ENCODE data around the gene HSF4.
A peak's percentile ranks its signal among the peaks of the same experiment; 100 is the strongest.

Gene HSF4

DNA sequence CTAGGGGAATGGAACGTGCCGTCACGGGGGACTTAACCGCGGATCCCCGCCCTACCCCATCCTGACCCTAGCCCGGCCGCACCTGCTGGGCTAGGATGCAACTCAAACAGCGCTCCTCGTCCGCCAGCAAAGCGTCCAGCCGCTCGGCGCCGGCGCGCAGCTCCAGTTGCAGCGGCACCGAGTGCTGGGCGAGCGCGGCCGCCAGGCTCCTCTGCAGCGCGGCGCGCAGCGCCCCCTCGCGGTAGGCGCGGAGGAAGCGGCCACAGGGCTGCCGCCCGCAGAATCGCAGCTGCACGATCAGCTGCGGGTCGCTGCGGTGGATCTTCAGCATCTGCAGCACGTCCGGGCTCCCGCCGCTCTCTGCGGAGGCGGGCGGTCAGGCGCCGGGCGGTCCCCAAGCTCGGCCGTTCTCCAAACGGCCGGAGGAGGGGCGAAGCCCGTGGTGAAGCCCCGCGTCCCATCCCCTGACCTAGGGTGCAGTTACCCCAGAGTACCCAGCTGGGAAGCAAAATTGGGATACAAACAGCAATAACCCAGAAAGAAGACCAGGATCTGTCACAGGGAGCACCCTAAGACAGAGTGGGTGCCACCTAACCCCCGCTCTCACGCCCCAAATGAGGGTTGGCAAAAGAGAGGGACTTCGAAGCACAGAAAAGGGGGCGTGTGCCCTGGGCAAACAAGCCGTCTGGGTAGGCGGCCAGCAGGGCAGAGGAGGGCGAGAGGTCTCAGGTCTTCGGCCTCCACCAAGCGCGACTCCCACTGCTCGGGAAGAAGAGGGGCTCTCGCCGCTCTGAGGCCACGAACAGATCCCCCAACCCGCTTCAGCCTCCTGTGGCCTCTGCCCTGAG lies 9.0 kb upstream of the HSF4 start:
- Histone ChIP-seq H3K36me3 (replicated peaks) (no peaks in the 10 kb centered on the region), H3K27me3 (ENCODE audit: low read depth) (no peaks in the 10 kb centered on the region), H3K9me3 (no peaks in the 10 kb centered on the region), H3K4me1 (no peaks in the 10 kb centered on the region; the same call in 1 of the 2 replicates), H3K4me3 (0 out of 2 replicates have a peak overlapping the region, but pooled peaks have one; percentile 2)
- DNase-seq (ENCODE audit: low spot score in 2 of 2), result peak; percentile 55 to 85
- in situ Hi-C loops (cut with MboI; ENCODE audit: low sequenced_read_pairs), result loop anchor here (10.0 kb wide), 2 partner anchors 141 to 181 kb away; no protein-coding TSS in a partner anchor

DNA sequence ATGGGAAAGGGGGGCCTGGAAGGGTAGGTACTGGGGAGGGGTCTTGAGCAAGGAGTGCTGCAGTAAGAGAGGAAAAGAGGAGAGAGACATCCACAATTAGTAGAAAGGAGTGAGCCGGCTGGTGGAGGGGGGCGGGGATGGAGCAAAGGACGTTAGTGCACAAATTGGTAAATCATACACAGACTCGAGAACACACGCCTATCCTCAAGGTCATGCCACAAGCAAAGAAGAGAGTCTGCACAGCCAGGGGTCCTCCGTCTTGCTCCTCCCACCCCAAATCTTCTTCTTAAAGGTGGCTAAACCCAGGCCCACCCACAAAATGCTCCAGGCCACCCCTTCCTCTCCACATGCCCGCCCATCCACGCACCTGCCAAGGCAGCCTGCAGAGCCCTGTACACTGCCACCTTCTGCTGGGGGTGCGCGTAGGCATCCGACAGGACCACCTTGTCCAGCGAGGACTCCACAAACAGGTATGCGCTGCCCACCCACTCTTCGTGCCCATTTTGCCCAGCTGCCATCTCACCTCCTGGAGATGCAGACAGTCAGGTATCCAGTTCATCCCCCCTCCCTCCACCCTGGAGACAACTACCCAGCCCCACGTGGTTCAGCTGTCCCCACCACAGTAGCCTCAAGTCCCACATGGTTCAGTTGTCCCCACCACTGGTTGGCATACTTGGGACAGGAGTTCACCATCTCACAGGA lies 8.3 kb upstream of the HSF4 start:
- DNase-seq (ENCODE audit: low spot score in 2 of 2), result no peak
- no peaks in the 10 kb centered on the region for H3K27me3 ChIP-seq (ENCODE audit: low read depth)
- no peak overlapping the region for H3K4me3 ChIP-seq
- H3K9me3 ChIP-seq, result no peaks in the 10 kb centered on the region
- no peaks in the 10 kb centered on the region for H3K36me3 ChIP-seq (replicated peaks)
- in situ Hi-C loops (cut with MboI; ENCODE audit: low sequenced_read_pairs), result loop anchor here (10.0 kb wide), 2 partner anchors 141 to 181 kb away; no protein-coding TSS in a partner anchor
- H3K4me1 ChIP-seq, result no peaks in the 10 kb centered on the region; the same call in 1 of the 2 replicates

DNA sequence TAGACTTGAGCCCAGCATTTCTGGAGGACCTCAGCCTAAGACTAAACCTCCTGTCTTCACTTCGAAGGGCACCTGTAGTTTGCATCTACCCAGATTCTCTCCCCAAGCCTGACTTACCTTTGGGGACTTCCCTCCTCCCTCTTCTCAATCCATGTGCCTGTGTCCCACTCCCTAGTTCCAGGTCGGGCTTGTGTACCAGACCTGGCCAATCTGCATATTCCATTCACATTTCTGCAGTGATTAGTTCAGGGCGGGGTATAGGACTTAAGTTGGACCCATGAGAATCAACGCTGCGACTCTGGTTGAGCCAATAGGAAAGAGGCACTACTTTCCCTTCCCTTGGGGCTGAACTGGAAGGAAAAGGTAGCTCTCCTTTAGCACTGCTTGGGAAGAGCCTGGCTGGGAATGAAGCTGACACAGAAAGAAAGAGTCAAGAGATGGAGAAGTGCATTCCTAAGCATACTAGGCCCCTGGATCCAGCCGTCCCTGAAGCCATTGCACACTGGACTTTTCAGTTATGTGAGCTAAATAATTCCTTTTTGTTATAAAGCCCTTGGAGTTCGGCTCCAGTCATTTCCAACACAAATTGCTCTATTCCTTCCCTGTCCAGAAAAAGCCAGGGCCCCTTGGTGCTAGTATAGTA lies 7.3 kb upstream of the HSF4 start:
- H3K4me1 ChIP-seq, result no peaks in the 10 kb centered on the region; the same call in 1 of the 2 replicates
- no peaks in the 10 kb centered on the region for H3K27me3 ChIP-seq (ENCODE audit: low read depth)
- no peaks in the 10 kb centered on the region for H3K36me3 ChIP-seq (replicated peaks)
- no peak overlapping the region for H3K4me3 ChIP-seq
- H3K9me3 ChIP-seq, result no peaks in the 10 kb centered on the region
- DNase-seq (ENCODE audit: low spot score in 2 of 2), result no peak
- in situ Hi-C loops (cut with MboI; ENCODE audit: low sequenced_read_pairs), result loop anchor here (10.0 kb wide), 2 partner anchors 142 to 182 kb away; no protein-coding TSS in a partner anchor

DNA sequence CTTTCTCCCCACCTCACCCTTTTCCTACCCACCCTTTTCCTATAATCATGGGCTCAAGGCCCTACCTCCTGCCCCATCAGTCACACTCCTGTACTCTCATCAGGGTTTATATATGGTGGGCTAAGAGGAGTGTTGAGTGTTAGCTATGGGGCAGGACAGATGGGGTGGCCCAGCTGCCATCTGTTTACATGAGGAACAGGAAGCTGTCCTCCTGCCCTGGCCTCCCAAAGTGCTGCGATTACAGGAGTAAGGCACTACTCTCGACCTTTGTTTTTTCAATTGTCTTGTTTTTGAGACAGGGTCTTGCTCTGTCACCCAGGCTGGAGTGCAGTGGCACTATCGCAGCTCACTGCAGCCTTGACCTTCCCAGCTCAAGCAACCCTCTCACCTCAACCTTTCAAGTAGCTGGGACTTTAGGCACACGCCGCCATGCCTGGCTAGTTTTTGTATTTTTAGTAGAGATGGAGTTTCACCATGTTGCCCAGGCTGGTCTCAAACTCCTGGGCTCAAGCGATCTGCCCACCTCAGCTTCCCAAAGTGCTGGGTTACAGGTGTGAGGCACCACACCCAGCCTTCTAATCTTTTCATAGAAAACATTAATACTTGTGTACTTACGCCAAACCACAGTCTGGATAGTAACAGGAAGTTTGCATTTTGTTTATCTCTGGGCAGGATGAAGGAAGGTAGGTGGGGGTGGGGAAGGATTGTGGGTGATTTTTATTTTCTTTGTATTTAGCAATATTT lies 6.5 kb upstream of the HSF4 start:
- H3K36me3 ChIP-seq (replicated peaks), result no peaks in the 10 kb centered on the region
- no peaks in the 10 kb centered on the region for H3K27me3 ChIP-seq (ENCODE audit: low read depth)
- in situ Hi-C loops (cut with MboI; ENCODE audit: low sequenced_read_pairs), result loop anchor here (10.0 kb wide), 2 partner anchors 143 to 183 kb away; no protein-coding TSS in a partner anchor
- no peak for DNase-seq (ENCODE audit: low spot score in 2 of 2)
- no peaks in the 10 kb centered on the region; the same call in 1 of the 2 replicates for H3K4me1 ChIP-seq
- H3K9me3 ChIP-seq, result no peaks in the 10 kb centered on the region
- no peak overlapping the region for H3K4me3 ChIP-seq

DNA sequence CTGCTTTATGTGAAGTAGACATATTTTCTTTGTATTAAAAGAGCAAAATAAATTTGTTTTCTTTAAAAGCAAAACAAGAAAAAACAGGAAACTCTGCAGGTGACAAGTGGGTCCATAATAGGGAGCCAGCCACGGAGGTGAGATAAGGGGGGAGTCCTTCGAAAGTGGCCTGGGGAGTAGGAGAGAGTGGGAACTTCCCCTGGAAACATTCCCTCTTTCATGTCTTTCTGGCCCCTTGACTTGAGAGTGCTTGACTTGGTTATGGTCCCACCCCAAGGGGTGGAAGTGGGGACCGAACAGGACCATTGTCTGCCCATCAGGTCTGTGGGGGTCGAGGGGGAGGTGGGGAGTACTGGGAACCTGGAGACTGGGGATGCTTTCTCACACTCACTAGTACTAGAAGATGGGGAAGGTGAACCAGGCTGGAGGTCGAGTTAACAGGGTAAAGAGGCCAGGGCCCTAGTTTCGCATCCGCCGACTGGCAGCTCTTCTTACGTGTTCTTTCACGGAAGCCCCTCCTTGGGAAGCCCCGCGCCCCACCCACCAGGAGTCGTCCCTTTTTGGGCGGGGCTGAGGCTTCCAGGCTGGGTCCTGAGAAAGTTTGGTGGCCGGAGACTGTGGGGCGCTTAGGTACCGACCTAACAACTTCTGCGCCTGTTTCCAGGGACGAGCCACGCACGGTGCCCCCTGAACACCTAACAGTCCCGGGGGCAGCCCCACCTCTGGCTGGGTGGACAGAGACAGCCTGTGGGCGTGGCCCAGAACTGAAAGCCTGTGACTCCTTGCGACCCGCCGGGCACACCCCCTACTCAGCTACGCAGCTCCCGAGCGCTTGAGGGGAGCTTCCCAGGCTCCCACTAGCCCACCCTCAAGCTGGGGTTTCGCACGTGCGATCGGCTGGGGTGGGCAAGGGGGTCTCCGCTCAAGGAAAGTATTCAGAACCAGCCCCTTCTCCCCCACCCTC lies 5.6 kb upstream of the HSF4 start:
- Histone ChIP-seq H3K4me3 (peak overlapping the region; percentile 67), H3K4me1 (no peaks in the 10 kb centered on the region; the same call in 1 of the 2 replicates), H3K27me3 (ENCODE audit: low read depth) (no peaks in the 10 kb centered on the region), H3K36me3 (replicated peaks) (no peaks in the 10 kb centered on the region), H3K9me3 (no peaks in the 10 kb centered on the region)
- in situ Hi-C loops (cut with MboI; ENCODE audit: low sequenced_read_pairs), result loop anchor here (10.0 kb wide), 2 partner anchors 144 to 184 kb away; no protein-coding TSS in a partner anchor
- DNase-seq (ENCODE audit: low spot score in 2 of 2), result peak; percentile 31 to 79

DNA sequence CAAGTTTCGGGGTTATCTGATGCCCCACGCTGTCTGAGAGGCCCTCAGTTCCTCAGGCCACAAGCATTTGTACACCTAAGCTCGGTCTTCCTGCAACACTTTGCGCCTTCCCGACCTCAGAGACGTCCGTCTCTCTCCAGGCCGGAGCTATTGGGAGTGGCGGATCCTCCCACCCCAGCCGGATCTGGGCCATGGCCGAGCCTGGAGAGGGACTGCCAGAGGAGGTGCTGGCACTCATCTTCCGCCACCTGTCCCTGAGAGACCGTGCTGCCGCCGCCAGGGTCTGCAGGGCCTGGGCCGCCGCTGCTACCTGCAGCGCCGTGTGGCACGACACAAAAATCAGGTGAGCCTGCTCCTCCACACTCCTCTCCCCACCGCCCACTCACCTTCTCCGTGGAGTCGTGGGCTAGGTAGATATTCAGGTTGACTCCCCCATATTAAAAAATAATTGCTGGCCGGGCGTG lies 2.9 kb upstream of the HSF4 start:
- no peak for DNase-seq (ENCODE audit: low spot score in 2 of 2)
- Histone ChIP-seq H3K36me3 (replicated peaks) (no peaks in the 10 kb centered on the region), H3K27me3 (ENCODE audit: low read depth) (no peaks in the 10 kb centered on the region), H3K9me3 (no peaks in the 10 kb centered on the region), H3K4me3 (no peak overlapping the region), H3K4me1 (no peaks in the 10 kb centered on the region; the same call in 1 of the 2 replicates)
- in situ Hi-C loops (cut with MboI; ENCODE audit: low sequenced_read_pairs), result no loop called here

DNA sequence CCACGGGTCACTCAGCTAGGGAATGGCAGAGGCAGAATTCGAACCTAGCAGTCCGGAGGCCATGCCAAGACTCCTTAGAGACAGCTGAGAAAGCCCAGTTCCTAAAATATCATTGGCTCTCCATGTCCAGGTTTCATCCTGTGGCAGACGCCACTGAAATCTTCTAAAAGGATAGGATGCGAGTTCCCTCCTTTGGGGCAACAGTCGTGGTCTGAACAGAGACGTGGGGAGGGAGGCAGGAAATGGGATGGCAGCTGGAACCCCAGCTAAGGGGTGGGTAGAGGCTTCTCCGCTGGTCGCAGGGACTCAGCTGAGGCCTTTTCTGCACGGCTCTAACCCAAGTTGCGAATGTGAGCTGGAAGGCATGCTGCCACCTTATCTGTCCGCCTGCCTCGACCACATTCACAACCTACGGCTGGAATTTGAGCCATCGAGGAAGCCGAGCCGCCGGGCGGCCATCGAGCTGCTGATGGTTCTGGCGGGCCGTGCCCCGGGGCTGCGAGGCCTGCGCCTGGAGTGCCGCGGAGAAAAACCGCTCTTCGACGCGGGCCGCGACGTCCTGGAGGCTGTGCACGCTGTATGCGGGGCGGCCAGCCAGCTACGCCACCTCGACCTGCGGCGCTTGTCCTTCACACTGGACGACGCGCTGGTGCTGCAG lies 1.9 kb upstream of the HSF4 start:
- no peaks in the 10 kb centered on the region for H3K9me3 ChIP-seq
- no peak for DNase-seq (ENCODE audit: low spot score in 2 of 2)
- no peaks in the 10 kb centered on the region for H3K36me3 ChIP-seq (replicated peaks)
- no peak overlapping the region for H3K4me3 ChIP-seq
- H3K4me1 ChIP-seq, result no peaks in the 10 kb centered on the region; the same call in 1 of the 2 replicates
- in situ Hi-C loops (cut with MboI; ENCODE audit: low sequenced_read_pairs), result no loop called here
- H3K27me3 ChIP-seq (ENCODE audit: low read depth), result no peaks in the 10 kb centered on the region

DNA sequence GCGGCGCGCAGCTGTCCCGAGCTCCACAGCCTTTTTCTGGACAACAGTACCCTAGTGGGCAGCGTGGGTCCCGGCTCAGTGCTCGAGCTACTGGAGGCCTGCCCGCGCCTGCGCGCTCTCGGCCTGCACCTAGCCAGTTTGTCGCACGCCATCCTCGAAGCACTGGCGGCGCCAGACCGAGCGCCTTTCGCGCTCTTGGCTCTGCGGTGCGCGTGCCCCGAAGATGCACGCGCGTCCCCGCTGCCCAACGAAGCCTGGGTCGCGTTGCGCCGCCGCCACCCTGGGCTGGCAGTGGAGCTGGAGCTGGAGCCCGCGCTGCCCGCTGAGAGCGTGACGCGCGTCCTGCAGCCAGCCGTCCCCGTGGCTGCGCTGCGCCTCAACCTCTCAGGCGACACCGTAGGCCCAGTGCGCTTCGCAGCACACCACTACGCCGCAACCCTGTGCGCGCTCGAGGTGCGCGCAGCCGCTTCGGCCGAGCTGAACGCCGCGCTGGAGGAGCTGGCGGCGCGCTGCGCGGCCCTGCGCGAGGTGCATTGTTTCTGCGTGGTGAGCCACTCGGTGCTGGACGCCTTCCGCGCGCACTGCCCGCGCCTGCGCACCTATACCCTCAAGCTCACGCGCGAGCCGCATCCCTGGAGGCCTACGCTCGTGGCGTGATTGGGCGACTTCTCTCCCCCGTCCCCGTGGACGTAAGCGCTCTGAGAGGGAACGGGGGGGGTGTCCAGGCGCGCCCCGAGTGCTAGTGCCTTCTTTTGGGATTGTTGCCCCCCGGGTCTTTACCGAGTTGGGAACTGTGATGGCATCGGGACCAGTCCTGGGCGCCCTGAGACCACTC lies 1.2 kb upstream of the HSF4 start:
- DNase-seq (ENCODE audit: low spot score in 2 of 2), result no peak
- Histone ChIP-seq H3K4me1 (no peaks in the 10 kb centered on the region; the same call in 1 of the 2 replicates), H3K9me3 (no peaks in the 10 kb centered on the region), H3K27me3 (ENCODE audit: low read depth) (no peaks in the 10 kb centered on the region), H3K4me3 (no peak overlapping the region), H3K36me3 (replicated peaks) (no peaks in the 10 kb centered on the region)
- in situ Hi-C loops (cut with MboI; ENCODE audit: low sequenced_read_pairs), result no loop called here

DNA sequence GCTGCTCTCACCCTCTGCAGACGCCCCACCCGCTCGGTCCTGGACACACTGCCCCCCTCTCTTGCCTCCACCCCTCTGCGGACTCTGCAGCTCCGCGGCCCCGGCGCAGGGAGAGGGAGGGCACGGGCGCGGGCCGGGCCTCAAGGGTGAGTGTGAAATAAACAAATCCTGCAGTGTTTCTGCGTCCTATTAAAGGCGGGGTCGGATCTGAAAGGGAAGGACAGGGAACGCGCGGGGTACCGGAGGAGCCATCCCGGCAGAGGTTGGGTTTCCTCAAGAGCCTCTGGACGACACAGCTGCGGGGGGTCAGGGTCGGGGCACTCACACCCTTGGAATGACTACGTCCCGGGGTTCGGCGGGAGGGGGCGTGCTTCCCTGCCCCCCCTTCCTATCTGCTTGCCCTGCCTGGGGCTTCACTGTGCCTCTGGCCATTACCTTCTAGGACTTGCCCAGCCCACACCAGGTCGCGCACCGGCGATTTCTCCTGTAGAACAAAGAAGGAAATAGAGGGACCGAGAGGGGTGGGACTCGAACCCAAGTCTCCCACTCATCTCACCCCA lies 466 bp upstream of the HSF4 start:
- Histone ChIP-seq H3K9me3 (no peaks in the 10 kb centered on the region), H3K4me1 (no peaks in the 10 kb centered on the region; the same call in 1 of the 2 replicates), H3K27me3 (ENCODE audit: low read depth) (no peaks in the 10 kb centered on the region), H3K4me3 (no peak overlapping the region), H3K36me3 (replicated peaks) (no peaks in the 10 kb centered on the region)
- in situ Hi-C loops (cut with MboI; ENCODE audit: low sequenced_read_pairs), result no loop called here
- DNase-seq (ENCODE audit: low spot score in 2 of 2), result no peak

DNA sequence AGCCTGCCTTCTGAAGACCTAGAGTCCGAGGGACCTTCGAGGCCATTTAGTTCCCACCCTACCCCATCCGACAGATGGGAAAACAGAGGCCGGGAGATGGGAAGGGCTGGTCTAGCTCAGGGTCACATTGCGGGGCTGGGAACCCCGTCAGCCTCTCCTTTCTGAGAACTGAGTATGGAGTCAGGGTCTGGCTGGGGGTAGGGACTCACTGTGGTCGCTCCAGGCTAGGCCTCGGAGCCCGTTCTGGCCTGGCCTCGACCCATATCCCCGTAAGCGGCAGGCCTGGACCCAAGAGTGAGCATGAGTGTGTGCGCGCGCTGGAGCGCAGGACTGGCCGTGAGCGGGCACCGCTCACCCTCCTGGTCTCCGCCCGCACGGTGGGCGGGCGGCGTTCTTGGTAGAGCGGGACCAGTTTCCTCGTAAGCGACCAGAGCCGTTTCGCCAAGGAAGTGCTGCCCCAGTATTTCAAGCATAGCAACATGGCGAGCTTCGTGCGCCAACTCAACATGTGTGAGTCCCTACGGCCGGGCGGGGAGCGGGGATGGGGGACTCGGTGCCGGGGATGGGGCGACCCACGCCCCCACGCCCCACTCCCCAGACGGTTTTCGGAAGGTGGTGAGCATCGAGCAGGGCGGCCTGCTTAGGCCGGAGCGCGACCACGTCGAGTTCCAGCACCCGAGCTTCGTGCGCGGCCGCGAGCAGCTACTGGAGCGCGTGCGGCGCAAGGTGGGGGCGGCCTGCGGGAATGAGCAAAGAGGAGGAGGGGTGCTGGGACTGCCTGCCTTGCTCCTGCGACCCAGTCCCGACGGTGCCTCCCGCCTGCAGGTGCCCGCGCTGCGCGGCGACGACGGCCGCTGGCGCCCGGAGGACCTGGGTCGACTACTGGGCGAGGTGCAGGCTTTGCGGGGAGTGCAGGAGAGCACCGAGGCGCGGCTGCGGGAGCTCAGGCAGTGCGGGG lies 855 bp downstream of the HSF4 start:
- Histone ChIP-seq H3K4me3 (no peak overlapping the region), H3K9me3 (no peaks in the 10 kb centered on the region), H3K4me1 (peaks cover 9% of the 10 kb centered on the region), H3K36me3 (replicated peaks) (no peaks in the 10 kb centered on the region), H3K27me3 (ENCODE audit: low read depth) (no peaks in the 10 kb centered on the region)
- no peak for DNase-seq (ENCODE audit: low spot score in 2 of 2)
- in situ Hi-C loops (cut with MboI; ENCODE audit: low sequenced_read_pairs), result no loop called here
